Activated CD8-positive, alpha-beta memory T cell treated with anti-CD3 and anti-CD28 coated beads, Interleukin-2, amount 10 ng/mL, durations not matched to agents 7 days and 5 days (primary cell): ENCODE data around the gene SMAD3. TPM values are rescaled to one million over a fixed set of nuclear protein-coding genes. Genes with fewer than 3 reads are reported as not detected.
A peak's percentile ranks its signal among the peaks of the same experiment; 100 is the strongest.

Experiments used
- ATAC-seq: fragments of 150-1000 bp; cut with Tn5 transposase; one replicate; pipeline ENCODE4 v1.10.0; 2021; ENCODE audit warnings: moderate library complexity
- CTCF ChIA-PET: fragments of 350-600 bp; sonication (Branson Sonifier 250); formaldehyde crosslinking; loops from one replicate; lab custom pipeline; 2021; ENCODE audit warnings: antibody characterized with exemption; lab: Charles Lee
- DNase-seq: peaks from one replicate; pipeline ENCODE4 v3.0.0-alpha.2; 2020
- H3K27ac Mint-ChIP-seq: one replicate; pipeline ENCODE4 v1.8.0; 2021; ENCODE audit warnings: mild to moderate bottlenecking, mixed read lengths
- H3K27me3 Mint-ChIP-seq: one replicate; pipeline ENCODE4 v1.8.0; 2021; ENCODE audit warnings: mixed read lengths
- H3K36me3 Mint-ChIP-seq: one replicate; pipeline ENCODE4 v1.8.0; 2021; ENCODE audit warnings: mild to moderate bottlenecking, mixed read lengths
- H3K4me1 Mint-ChIP-seq: one replicate; pipeline ENCODE4 v1.8.0; 2021; ENCODE audit warnings: mixed read lengths
- H3K4me3 Mint-ChIP-seq: one replicate; pipeline ENCODE4 v1.8.0; 2021; ENCODE audit warnings: mild to moderate bottlenecking, moderate library complexity, mixed read lengths
- H3K9me3 Mint-ChIP-seq: one replicate; pipeline ENCODE4 v1.8.0; 2022; ENCODE audit warnings: low read depth, mixed read lengths
- total RNA-seq, 2 experiments: library from RNA; stranded (reverse); gene quantifications; one replicate each; pipeline ENCODE4 v1.2.3, GENCODE V29; 2021

The SMAD3 gene
- total RNA-seq, 2 experiments from 2014 or later = 87.1 to 88.0 TPM

DNA sequence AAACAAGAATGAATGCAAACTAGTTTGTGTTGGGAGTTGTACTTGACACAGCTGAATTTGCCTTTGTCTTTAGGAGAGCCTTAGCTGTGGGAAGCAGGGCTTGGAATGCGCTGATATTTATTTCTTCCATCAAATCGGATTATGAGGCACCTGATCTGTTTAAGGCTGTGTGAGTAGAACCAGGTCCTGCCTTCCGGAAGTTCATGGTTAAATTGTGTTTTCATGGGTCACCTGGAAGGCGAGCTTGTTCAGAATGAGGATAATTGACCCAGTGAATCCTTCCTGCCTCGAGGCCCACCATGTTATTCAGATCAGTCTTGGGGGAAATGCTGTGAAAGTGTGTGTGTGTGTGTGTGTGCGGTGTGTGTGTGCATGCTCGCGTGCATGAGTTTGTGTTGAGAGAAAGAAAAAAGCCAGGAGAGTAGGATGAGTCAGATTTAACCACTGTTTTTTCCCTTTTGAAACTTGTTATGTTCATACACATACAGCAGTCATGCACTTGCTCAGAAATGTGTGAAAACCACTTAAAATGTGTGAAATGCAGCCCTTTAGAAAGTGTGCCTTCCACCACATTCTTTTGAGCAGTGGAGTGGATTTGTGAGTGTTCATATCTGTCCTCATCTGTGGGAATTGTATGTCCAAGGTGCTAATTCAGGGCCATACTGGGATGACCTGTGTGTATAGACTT, 36.7 kb downstream of the SMAD3 start:
- Mint-ChIP-seq H3K4me1 (peaks cover 30% of the 10 kb centered on the region), H3K9me3 (no peaks in the 10 kb centered on the region), H3K36me3 (peaks cover 43% of the 10 kb centered on the region), H3K27ac (no peak overlapping the region), H3K27me3 (no peaks in the 10 kb centered on the region), H3K4me3 (no peak overlapping the region)
- DNase-seq (peak; percentile 74), ATAC-seq (peak; percentile 68)
- CTCF ChIA-PET = interaction anchor here (0.8 to 3.3 kb wide), 18 partner anchors 10 to 155 kb away, joined by 3 to 20 read pairs (median 4); partner anchors contain the start of gene SMAD3

DNA sequence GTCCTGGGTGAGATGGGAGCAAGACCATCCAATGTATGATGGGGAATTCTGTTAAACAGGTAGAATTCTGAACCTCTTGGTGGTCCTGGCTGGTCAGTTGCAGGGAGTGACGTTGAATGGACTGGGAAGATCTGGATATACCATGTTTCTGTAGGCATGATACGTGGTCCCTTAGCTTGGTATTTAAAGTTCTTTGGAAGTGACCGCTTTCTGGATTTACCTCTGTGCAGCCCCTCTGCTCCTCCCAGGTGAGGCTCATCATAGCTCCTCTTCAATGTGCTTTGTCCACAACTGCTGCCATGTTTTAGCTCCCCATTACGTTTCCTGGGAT, 37.2 kb downstream of the SMAD3 start:
- H3K9me3 Mint-ChIP-seq = no peaks in the 10 kb centered on the region
- no peak overlapping the region for H3K4me3 Mint-ChIP-seq
- H3K27ac Mint-ChIP-seq = no peak overlapping the region
- no peaks in the 10 kb centered on the region for H3K27me3 Mint-ChIP-seq
- DNase-seq (no peak), ATAC-seq (no peak)
- peaks cover 39% of the 10 kb centered on the region for H3K36me3 Mint-ChIP-seq
- H3K4me1 Mint-ChIP-seq = peaks cover 25% of the 10 kb centered on the region
- CTCF ChIA-PET = interaction anchor here (0.6 to 3.3 kb wide), 10 partner anchors 11 to 156 kb away, joined by 3 to 20 read pairs (median 4); no protein-coding TSS in a partner anchor

DNA sequence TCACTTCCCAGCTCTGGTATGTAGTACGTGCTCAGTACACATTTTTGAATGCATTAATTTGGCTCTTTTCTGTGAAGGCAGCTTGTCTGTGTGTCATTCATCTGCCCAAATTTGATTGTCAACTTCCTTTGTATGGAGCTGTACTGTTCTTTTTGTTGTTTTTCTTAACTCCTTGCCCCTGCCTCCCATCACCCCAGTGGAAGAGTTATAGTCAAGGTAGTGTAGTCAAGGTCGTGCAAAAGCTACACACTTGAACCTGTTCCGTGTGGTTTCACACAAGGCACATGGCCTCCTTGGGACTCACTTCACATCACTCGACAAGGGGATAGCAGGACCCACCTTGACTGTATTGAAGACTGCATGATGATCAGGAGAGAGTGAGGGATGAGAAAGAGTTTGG, 37.6 kb downstream of the SMAD3 start:
- CTCF ChIA-PET = interaction anchor here (0.6 to 3.3 kb wide), 7 partner anchors 11 to 24 kb away, joined by 3 to 20 read pairs (median 3); no protein-coding TSS in a partner anchor
- no peak for DNase-seq
- Mint-ChIP-seq H3K9me3 (no peaks in the 10 kb centered on the region), H3K27me3 (no peaks in the 10 kb centered on the region), H3K4me1 (peaks cover 22% of the 10 kb centered on the region), H3K27ac (no peak overlapping the region), H3K36me3 (peaks cover 36% of the 10 kb centered on the region), H3K4me3 (no peak overlapping the region)
- no peak for ATAC-seq

DNA sequence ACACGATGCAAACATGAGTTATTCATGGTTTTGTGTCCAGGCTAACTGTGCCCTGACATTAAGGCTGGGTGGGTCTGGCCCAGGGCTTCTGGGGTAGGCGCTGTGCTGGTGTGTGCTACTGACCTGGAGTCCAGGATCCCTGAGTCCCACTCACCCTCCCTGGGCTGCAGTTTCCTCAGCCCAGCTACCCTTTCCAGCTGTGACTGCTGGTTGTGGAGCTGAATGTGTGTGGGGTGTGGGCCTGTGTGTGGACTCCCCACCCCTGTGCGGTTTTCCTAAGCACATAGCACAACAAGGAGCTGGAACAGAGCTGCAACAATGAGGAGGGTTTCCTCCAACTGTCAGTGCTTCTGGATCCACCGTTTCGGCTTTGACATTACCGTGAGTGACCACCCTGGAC, 38.0 kb downstream of the SMAD3 start:
- H3K4me1 Mint-ChIP-seq = peaks cover 23% of the 10 kb centered on the region
- H3K4me3 Mint-ChIP-seq = no peak overlapping the region
- no peaks in the 10 kb centered on the region for H3K27me3 Mint-ChIP-seq
- CTCF ChIA-PET = interaction anchor here (1.1 to 3.3 kb wide), 4 partner anchors 11 to 16 kb away, joined by 3 to 20 read pairs (median 4); no protein-coding TSS in a partner anchor
- H3K36me3 Mint-ChIP-seq = peaks cover 39% of the 10 kb centered on the region
- no peak overlapping the region for H3K27ac Mint-ChIP-seq
- no peaks in the 10 kb centered on the region for H3K9me3 Mint-ChIP-seq
- DNase-seq = no peak
- ATAC-seq = no peak

DNA sequence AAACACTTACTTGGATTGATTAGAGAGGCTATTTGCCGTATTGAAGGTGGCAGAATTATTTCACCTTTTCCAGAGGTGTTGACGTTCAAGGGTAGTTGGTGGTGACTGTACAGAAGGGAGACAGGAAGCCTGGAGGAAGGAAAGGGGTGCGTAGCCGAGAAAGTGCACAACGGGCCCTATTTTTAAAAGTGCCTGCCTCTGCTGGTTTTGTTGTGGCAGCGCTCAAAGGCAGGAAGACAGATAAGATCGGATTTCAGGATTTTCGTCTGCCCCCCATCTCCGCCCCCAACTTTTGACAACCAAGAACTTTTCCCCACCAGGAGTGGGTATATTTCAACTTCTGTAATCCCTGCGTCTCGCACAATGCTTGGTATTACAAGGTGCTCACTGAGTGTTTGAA, 38.5 kb downstream of the SMAD3 start:
- no peak overlapping the region for H3K4me3 Mint-ChIP-seq
- DNase-seq = no peak
- H3K4me1 Mint-ChIP-seq = peaks cover 23% of the 10 kb centered on the region
- H3K36me3 Mint-ChIP-seq = peaks cover 40% of the 10 kb centered on the region
- CTCF ChIA-PET = no interaction called here
- ATAC-seq = no peak
- no peak overlapping the region for H3K27ac Mint-ChIP-seq
- no peaks in the 10 kb centered on the region for H3K27me3 Mint-ChIP-seq
- H3K9me3 Mint-ChIP-seq = no peaks in the 10 kb centered on the region

DNA sequence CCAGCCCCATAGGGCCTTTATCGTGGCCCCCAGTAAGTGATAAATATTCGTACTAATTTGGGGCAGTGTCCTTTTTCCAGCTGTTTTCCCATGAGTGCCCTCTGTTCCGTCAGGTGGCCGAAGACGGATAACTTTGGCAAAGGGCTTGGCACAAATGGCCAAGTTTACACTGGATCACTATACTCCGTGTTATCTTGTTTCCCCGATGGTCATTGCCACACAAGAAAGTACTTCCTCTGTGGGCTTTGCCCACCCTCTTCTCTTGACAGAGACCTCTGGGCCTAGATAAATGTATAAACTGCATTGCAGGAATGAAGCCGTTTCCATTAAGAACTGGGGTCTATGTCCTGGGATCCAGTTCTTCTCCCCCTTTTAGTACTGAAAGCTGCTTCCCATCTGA, 39.1 kb downstream of the SMAD3 start:
- DNase-seq (no peak), ATAC-seq (no peak)
- H3K4me3 Mint-ChIP-seq = no peak overlapping the region
- H3K27me3 Mint-ChIP-seq = no peaks in the 10 kb centered on the region
- peaks cover 38% of the 10 kb centered on the region for H3K36me3 Mint-ChIP-seq
- H3K9me3 Mint-ChIP-seq = no peaks in the 10 kb centered on the region
- H3K27ac Mint-ChIP-seq = no peak overlapping the region
- CTCF ChIA-PET = interaction anchor here (1.5 kb wide), 1 partner anchor 158 kb away, joined by 3 read pairs; no protein-coding TSS in a partner anchor
- peaks cover 22% of the 10 kb centered on the region for H3K4me1 Mint-ChIP-seq

DNA sequence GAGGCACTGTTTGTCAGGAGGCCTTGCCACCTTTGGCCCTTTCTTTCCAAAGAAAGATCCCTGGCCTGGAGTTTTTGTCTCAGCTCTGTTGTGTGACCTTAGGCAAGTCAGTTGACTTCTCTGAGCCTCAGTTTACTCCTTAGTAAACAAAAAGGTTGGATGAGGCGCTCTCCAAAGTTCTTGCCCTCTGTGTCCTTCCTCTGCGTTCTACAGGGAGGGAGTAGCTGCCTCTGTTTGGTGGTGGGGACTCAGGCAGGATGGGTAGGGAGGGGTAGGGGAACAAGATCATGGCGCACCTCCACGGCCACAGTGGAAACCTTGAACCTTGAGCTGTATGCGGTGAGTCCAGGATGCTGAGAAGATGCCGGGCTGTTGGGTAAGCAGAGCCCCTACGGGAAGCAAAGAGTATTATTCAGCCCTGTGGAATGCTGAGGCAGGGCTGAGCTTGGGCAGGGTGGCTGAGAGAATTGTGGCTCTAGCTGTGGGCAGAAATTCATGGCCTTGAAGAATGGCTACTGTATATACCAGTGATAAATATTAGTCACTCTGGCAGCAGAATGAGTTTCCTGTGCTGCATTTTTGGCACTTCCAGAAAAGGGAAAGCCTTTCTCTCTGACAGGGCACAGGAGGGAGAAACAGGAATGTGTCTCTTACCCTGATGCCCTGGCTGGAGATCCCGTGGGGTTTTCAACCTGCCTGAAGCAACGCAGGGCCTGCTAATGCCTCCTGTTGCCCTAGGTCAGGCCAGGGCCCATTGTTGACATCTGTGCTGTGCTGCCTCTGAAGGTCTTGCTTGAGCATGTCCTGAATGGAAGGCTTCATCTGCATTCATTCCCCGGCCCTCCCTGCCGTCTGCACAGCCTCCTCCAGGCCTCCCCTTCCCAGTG, 39.9 kb downstream of the SMAD3 start:
- Mint-ChIP-seq H3K27me3 (no peaks in the 10 kb centered on the region), H3K4me3 (no peak overlapping the region), H3K27ac (peak overlapping the region; percentile 72), H3K36me3 (peaks cover 41% of the 10 kb centered on the region), H3K4me1 (peaks cover 24% of the 10 kb centered on the region), H3K9me3 (no peaks in the 10 kb centered on the region)
- DNase-seq (no peak), ATAC-seq (no peak)
- CTCF ChIA-PET = interaction anchor here (1.5 kb wide), 1 partner anchor 159 kb away, joined by 3 read pairs; no protein-coding TSS in a partner anchor

DNA sequence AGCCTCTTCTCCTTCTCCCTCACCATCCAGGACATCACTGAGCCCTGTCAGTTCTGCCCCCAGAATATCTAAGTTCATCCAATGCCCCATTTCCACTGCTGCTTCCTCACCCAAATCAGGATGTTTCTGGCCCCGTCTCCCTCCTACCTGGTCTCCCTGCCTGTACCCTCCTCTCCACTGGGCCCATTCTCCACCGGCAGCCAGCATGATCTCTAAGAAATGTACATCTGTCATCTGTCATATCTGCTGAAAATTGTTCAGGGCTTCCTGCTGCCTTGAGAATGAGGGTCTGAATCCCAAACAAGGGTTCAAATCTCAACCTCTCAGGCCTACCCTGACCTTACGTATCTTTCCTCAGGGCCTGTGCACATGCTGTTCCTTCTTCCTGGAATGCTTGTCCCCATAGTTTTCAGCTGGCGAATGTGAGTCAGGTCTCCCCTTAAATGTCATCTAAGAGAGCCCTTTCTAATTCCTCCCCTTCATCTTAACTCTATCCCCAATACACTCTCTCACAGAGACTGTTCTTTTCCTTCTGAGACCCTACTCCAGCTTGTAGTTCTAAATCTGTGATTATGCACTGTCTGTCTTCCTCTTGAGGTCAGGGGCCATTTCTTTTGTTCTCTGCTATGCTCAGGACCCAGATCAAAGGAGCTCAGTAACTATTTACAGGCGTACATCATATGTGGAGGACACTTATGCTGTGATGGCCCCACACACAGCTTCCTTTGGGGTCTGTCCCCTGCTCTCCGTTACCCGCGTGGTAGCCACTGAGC, 40.8 kb downstream of the SMAD3 start:
- CTCF ChIA-PET = interaction anchor here (1.5 kb wide), 1 partner anchor 160 kb away, joined by 3 read pairs; no protein-coding TSS in a partner anchor
- Mint-ChIP-seq H3K36me3 (peaks cover 49% of the 10 kb centered on the region), H3K9me3 (peaks cover 2% of the 10 kb centered on the region), H3K27ac (peak overlapping the region; percentile 72), H3K4me3 (no peak overlapping the region), H3K4me1 (peaks cover 32% of the 10 kb centered on the region), H3K27me3 (no peaks in the 10 kb centered on the region)
- DNase-seq (no peak), ATAC-seq (no peak)

DNA sequence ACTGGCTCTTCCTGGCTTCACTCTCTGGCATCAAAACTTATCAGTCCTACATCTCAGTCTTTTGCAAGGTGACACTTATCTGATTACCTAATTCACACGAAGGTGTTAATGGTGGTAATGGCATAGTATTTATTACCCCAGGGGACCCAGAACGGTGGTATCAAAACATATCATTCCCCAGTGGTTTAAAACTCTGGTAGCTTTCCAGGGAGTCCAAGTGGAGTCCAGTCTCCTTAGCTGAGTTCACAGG, 41.3 kb downstream of the SMAD3 start:
- peaks cover 54% of the 10 kb centered on the region for H3K36me3 Mint-ChIP-seq
- H3K27me3 Mint-ChIP-seq = no peaks in the 10 kb centered on the region
- CTCF ChIA-PET = no interaction called here
- ATAC-seq (no peak), DNase-seq (no peak)
- H3K4me3 Mint-ChIP-seq = no peak overlapping the region
- peak overlapping the region; percentile 72 for H3K27ac Mint-ChIP-seq
- peaks cover 37% of the 10 kb centered on the region for H3K4me1 Mint-ChIP-seq
- peaks cover 3% of the 10 kb centered on the region for H3K9me3 Mint-ChIP-seq

DNA sequence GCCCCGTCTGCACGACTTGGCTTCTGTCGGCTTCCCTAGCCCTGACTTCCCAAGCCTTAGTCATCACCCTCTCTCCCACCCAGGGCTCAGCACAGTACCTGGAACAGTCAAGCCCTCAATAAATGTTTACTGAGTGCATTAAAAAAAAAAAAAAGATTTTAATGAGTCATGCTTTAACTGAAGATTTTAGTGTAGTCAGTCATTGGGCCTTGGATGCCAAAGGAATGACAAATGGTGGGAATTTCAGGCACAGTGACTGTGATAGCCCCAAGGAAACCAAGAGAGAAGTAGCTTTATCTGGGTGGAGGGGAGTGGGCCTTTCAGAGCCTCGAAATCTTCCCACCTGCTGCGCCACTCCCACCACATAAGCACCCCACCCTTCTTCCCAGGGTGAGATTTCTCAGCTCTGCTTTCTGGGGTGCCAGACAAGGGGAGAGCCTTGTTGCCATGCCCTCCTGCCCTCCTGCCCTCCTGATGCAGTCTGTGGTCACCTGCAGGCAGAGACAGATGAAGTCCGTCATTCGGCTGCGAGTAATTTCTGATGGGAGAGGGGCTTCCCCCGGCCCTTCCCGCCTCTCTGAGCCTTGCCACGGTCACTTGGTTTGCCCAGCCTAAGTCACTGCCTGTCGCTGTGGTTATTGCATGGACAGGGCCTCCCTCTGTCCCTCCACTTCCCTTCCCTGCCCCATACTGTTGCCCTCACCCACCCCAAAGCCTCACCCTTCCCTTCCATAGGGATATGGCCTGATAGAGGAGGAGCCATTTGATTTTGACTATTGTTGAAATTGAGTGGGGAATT, 41.8 kb downstream of the SMAD3 start:
- CTCF ChIA-PET = no interaction called here
- Mint-ChIP-seq H3K36me3 (peaks cover 56% of the 10 kb centered on the region), H3K27ac (peak overlapping the region; percentile 47), H3K4me3 (no peak overlapping the region), H3K9me3 (peaks cover 3% of the 10 kb centered on the region), H3K27me3 (no peaks in the 10 kb centered on the region), H3K4me1 (peaks cover 40% of the 10 kb centered on the region)
- DNase-seq (no peak), ATAC-seq (no peak)

DNA sequence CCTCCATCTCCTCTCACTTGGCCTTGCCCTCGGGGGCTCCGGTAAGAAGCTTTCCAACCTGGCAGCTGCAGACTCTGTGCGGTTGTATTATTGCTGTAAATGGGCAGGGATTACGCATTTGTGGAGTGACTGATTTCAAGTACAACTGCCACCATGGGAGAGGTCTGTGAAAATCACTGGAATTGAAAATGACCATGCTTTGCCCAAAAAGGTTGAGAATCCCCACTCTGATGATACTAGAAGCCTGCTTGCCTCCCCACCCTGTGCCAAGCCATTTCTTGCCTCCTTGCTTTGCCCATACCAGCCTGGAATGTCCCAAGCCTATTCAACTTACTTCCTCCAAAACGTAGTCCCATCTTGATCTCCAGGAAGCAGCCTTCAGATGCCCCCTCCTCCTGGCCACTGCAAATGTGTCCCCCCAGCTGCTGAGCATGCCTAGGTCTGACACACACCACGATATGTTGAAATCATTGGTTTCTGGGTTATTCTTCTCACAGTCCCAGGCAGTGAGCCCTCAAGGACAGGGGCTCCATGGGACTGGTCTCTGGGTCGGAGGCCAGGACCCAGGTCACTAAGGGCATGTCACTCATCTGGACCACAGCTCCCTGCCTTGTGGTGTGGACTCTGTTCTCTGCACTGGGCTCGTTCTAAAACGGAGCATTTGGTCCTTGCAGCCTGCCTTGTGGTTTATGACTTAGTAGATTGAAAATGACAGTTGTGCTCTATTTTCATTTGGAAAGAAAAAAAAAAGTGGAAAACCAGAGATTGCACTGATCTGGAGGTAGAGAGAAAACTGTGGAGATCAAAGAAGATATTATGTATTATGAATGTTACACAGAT, 42.9 kb downstream of the SMAD3 start:
- no peak for ATAC-seq
- CTCF ChIA-PET = no interaction called here
- H3K27ac Mint-ChIP-seq = peak overlapping the region; percentile 56
- no peak overlapping the region for H3K4me3 Mint-ChIP-seq
- H3K4me1 Mint-ChIP-seq = peaks cover 46% of the 10 kb centered on the region
- H3K36me3 Mint-ChIP-seq = peaks cover 62% of the 10 kb centered on the region
- peaks cover 3% of the 10 kb centered on the region for H3K9me3 Mint-ChIP-seq
- no peaks in the 10 kb centered on the region for H3K27me3 Mint-ChIP-seq
- DNase-seq = no peak
